Anterior cingulate cortex (tissue), 58 donors: ENCODE data around the gene XRCC5.

Source experiments
- DNase-seq, 58 donors: peaks; one replicate each; lab custom pipeline; 2025; lab: John Stamatoyannopoulos, UW

The XRCC5 gene

DNA sequence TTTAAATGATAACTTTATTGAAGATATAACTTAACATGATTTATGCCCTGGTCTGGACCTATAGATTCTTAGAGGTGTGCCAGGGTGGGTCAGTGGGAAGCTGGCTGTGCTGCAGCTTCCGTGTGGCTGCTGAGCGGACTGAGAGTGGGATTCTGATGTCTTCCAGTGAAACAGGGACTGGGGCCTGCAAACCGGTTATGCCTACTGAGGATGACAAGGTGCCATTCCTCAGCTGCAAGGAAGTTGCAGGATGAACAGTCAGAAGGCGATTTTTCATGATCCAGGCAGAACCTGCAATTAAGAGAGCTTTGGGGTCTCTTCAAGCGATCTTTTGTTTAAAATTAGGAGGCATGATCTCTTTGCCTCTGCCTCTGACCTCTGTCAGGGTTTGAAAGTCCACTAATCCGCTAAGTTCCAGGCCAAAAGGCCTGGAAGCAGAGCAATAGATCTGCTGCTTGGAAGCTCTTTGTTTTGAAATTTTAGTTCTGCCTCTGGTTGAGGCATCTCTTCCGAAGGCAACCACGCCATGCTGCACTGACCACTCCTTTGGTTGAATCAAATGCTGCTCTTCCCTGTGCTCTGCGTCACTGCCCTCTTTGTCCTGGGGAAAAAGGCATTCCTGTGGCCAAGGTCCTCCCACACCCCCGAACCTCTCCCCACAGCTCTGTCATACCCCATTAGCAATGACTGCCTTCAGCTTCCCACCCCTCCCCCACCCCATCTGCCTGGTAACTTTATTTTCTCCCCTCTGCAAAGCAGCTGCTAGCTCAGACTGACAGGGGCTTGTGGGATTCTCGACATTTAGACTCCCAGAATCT is 25.5 kb upstream of the XRCC5 start:
- peak in 4 of 58 donors; percentile 3 to 21 (median 14) for DNase-seq

GRCh38 chr2:216084547-216084946 is 24.6 kb upstream of the XRCC5 start:
- DNase-seq, result no peak

DNA sequence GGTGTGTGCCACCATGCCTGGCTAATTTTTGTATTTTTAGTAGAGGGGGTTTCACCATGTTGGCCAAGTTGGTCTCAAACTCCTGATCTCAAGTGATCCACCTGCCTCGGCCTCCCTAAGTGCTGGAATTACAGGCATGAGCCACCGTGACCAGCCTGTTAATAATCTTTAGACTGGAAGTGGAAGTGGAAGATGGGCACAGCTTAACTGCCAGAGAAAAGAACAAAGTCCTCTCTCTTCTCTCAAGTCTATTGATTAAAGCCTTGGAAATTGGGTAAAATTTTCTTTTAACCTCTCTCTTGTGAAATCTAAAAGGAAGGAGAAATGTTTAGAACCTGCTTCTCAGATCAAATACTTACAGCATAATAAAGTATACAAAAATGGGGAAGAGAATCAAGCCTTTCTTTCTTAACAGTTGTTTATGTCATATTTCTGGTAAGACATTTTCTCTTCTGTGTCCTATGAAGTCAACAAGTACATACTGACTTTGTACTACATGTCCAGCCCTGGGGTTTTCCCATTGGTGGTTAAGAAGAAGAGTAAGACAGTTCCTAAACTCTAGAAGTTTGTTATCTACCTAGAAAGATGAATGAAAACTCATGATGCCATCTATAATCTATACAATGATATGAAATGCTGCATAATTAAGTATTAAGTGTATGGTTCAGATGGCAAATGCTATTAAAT is 22.8 kb upstream of the XRCC5 start:
- no peak for DNase-seq

- DNase-seq, result no peak
Observed at GRCh38 chr2:216090369-216090786, 18.8 kb upstream of the XRCC5 start.

DNA sequence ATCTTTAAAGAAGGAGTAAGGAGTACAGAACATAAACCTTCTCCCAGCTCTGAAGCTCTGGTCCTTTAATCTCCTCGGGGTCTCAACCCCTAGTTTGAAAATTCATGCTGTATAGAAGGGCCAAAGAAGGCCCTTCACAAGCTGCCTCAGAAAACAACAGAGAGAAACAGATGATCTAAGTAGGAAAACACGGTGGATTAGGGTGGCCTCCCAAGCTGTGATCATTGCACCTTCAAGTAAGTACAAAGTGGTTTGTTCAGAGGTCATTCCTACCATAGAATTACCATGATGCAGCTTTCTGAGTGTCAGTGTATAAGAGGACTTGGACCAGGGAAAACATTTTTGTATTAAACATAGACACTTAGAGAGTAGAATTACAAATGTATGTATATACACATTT is 16.5 kb upstream of the XRCC5 start:
- no peak for DNase-seq

DNA sequence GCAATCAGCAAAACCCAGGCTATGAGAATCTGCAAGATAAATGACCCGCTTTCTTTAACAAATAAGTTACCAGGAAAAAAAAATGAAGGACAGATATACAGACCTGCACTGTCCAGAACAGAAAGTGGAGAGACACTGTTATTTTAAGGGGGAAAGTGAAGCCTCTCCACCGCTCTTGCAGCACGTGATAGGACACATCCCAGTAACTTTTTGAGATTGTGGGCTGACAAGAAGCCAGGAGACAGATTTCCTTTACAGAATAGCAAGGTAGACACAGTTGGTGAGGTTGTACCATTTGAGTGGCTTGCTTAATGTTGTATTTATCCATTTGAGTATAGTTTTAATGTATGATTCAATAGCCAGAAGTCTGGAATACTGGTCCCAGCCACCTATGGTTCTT is 14.4 kb upstream of the XRCC5 start:
- DNase-seq, result no peak

- no peak for DNase-seq
Observed at GRCh38 chr2:216098421-216099334, 10.5 kb upstream of the XRCC5 start.

- no peak for DNase-seq
Observed at GRCh38 chr2:216101109-216101508, 8.0 kb upstream of the XRCC5 start.

DNA sequence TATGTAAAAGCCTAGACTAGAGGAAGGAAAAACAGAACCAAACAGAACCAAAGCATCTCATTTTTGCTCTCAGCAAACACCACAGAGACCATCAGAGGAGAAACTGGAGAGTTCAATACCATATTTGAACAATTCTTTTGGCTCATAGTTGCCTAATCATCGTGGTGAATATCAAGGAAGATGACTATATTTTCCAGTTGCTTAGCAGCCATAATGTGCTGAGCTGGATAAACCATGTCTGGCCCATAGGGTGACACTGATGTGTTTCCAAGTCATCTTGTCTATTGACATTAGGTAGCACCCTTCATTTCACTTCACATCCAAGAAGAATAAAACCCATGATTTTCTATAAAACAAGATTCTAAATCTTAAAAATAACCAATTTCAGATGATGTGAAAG is 5.9 kb upstream of the XRCC5 start:
- DNase-seq, result no peak

- DNase-seq, result peak in 3 of 58 donors; percentile 15 to 34 (median 25)
Observed at GRCh38 chr2:216104691-216105090, 4.5 kb upstream of the XRCC5 start.

DNA sequence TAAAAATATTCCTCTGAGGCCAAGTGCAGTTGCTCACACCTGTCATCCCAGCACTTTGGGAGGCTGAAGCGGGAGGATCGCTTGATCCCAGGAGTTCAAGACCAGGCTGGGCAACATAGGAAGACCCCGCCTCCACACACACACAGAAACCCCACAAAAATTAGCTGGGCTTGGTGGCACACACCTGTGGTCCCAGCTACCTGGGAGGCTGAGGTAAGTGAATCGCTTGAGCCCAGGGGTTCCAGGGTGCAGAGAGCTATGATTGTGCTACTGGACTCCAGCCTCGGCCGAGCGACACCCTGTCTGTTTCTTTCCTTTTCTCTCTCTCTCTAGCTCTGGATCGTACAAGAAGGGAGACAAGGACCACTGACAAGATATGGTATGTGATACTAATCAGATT is 1.8 kb upstream of the XRCC5 start:
- no peak for DNase-seq

GRCh38 chr2:216107760-216108159 is 1.4 kb upstream of the XRCC5 start:
- DNase-seq, result no peak

GRCh38 chr2:216108310-216108966 is 710 bp upstream of the XRCC5 start:
- no peak for DNase-seq

GRCh38 chr2:216109962-216110614 is 940 bp downstream of the XRCC5 start:
- DNase-seq, result no peak

DNA sequence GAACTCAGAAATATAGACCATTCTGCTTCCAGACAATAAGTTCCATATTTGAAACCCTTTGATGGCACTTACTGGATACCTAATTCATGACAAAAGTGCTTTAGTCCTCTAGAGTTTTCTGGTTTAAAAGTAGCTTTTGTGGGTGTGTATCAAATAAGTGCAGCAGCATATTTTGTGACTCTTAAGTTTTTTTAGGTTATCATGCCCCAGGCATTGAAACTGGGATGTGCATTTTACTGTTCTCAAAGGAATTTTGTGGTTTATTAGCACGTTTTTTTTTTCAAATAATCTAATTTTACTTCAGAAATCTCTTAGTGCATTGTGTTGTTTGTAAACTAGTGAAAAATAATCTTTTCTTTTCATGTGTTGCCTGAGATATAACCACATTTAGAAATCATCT is 1.5 kb downstream of the XRCC5 start:
- DNase-seq, result no peak

- no peak for DNase-seq
Observed at GRCh38 chr2:216111122-216111521, 2.0 kb downstream of the XRCC5 start.

DNA sequence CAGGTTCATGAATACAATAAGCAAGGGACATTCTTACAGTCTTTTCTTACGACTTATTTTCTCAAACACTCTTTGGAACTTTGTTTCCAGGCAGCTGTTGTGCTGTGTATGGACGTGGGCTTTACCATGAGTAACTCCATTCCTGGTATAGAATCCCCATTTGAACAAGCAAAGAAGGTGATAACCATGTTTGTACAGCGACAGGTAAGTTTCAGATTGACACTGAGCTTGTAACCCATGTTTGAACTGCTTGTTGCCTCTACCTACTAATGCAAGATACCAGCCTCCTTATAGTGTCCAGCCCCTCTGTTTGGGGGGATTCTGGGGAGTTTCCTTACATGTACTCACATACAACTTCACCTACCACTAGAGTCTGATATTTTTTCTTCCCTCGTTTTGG is 3.8 kb downstream of the XRCC5 start:
- no peak for DNase-seq

DNA sequence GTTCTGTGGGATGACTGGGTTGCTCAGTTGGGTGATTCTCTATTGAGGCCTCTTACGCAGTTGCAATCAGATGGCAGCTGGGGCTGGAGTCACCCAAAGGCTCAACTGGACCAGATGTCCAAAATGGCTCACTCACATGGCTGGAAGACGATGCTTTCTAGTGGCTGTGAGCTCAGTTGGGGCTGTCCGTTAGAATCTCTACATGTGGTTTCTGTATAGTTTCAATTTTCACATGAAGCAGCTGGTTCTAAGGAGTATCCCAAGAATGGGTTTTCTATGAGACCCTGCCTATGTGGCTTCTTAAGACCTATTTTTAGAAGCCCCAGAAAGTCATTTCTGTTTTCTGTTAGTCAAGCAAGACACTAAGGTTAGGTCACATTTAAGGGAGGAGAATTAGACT is 4.4 kb downstream of the XRCC5 start:
- DNase-seq, result no peak

DNA sequence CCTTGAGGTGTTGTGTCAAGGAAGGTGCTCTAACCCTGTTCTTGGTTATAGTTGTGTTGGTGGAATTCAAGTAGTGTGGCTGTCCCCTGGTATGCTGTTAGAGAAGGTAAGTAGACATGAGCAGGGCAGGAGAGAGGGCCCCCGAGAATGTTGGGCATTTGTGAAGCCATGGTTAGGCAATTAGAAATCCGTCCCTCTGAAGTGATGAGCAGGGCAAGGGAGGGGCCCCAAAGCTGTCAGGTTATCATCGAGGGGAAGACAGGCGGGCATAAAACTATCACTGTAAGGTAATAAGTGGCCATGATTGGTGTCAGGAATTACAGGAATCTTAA is 5.2 kb downstream of the XRCC5 start:
- peak in 2 of 58 donors; percentile 39 to 53 for DNase-seq
